Omental fat pad (tissue), 4 donors: ENCODE data around the gene ENPP6. TPM values are rescaled to one million over a fixed set of nuclear protein-coding genes. Genes with fewer than 3 reads are reported as not detected.

ENCODE experiments used
- ATAC-seq: fragments of 150-250 bp; one replicate; pipeline ENCODE4 v1.9.1; 2016; ENCODE audit warnings: mild to moderate bottlenecking, moderate library complexity; ENCODE audit not compliant: low FRiP score
- DNase-seq: peaks from one replicate; pipeline ENCODE4 v3.0.0-alpha.2; 2019; ENCODE audit warnings: low spot score
- total RNA-seq, 4 donors: library from RNA; depleted of rRNA; stranded (reverse); fragments of >200 nt; gene quantifications; one replicate each; pipeline ENCODE4 v1.1.0, GENCODE V29; 2016
- TF ChIP-seq, protein P1 (sequence below), 3 donors: fragments of 450-650 bp; IDR thresholded peaks; one replicate each; pipeline ENCODE4 v1.5.1; 2016 to 2017; ENCODE audit warnings: antibody characterized with exemption in 3 of 3, mild to moderate bottlenecking in 3 of 3, moderate library complexity in 2 of 3

The ENPP6 gene
- total RNA-seq, 4 donors from 2014 or later: 0.19 to 0.63 TPM; not detected in 2

DNA sequence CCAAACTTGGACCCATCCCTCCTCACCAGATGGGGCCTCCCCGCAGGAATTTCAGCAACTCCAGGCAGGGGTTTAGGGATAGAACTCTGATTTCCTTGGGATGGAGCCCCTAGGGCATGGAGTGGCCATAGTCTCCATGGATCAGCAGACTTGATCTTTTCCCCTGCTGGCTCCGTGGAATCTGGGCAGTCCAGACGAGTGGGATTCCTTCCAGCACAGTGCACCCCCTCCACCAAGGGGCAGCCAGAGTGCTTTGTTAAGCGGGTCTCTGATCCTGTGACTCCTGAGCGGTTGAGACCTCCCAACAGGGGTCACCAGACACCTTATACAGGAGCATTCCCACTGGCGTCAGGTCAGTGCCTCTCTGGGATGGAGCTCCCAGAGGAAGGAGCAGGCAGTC is 40.4 kb downstream of the ENPP6 start:
- DNase-seq (no peak), ATAC-seq (no peak)
- TF ChIP-seq, protein P1, sequence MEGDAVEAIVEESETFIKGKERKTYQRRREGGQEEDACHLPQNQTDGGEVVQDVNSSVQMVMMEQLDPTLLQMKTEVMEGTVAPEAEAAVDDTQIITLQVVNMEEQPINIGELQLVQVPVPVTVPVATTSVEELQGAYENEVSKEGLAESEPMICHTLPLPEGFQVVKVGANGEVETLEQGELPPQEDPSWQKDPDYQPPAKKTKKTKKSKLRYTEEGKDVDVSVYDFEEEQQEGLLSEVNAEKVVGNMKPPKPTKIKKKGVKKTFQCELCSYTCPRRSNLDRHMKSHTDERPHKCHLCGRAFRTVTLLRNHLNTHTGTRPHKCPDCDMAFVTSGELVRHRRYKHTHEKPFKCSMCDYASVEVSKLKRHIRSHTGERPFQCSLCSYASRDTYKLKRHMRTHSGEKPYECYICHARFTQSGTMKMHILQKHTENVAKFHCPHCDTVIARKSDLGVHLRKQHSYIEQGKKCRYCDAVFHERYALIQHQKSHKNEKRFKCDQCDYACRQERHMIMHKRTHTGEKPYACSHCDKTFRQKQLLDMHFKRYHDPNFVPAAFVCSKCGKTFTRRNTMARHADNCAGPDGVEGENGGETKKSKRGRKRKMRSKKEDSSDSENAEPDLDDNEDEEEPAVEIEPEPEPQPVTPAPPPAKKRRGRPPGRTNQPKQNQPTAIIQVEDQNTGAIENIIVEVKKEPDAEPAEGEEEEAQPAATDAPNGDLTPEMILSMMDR (IDR thresholded peaks at IDR 0.05): no peak

DNA sequence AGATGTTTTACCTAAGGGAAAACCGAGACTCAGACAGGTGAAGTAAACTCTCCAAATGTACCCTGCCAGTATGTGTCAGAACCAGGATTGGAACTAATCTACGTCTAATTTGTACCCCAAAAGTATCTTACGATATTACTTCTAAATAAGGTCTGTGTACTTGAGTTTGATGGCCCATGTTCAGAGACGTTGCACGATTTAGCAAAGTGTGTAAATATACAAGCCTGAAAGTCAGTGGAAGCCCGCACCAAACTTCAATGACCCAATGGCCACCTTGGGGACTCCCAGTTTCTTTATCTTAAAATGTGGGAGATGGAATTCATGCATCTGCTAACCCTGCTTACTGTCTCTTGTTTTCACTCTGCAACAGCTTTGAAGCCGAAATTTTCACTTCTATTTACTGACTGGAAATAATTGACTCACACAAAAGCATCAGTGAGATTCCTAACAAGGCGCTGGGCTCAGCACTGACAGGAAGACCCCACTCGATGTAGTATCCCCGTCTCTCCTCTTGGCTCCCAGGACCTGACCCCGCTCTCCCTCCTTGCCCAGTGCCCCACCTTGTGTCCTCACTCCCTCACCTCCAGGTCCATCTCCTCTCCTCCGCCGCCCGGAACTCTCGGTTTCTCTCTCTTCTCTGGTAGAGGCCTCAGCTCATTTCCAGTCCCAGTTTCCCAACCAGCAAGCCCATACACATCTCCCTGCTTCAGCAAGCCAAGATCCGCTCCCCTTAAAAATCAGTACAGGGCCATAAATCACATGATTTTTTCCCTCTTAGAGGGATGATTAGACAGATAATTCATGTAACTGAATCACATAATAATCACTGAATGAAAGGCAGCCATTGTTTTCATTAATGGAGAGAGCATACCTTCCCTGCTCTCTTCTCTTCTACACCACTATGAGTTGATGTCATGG is 42.8 kb downstream of the ENPP6 start:
- TF ChIP-seq, protein P1 (IDR thresholded peaks at IDR 0.05): no peak
- ATAC-seq: no peak
- DNase-seq: no peak

DNA sequence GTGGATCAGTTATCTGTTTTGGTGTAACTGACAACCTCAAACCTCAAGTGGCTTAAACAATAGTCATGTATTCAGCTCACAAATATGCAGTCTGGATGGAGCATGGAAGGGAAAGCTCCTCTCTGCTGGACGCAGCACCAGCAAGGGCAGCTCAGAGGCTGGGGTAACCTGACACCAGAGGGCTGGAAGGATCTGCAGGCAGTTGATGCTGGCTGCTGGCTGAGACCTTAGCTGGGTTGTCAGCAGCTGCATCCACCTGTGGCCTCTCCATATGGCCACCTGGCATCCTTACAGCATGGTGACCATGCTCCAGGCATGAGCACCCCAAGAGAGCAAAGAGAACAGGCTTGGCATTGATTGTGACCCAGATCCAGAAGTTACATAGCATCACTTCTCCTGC is 46.7 kb downstream of the ENPP6 start:
- TF ChIP-seq, protein P1 (IDR thresholded peaks at IDR 0.05): no peak
- no peak for ATAC-seq
- DNase-seq: no peak

DNA sequence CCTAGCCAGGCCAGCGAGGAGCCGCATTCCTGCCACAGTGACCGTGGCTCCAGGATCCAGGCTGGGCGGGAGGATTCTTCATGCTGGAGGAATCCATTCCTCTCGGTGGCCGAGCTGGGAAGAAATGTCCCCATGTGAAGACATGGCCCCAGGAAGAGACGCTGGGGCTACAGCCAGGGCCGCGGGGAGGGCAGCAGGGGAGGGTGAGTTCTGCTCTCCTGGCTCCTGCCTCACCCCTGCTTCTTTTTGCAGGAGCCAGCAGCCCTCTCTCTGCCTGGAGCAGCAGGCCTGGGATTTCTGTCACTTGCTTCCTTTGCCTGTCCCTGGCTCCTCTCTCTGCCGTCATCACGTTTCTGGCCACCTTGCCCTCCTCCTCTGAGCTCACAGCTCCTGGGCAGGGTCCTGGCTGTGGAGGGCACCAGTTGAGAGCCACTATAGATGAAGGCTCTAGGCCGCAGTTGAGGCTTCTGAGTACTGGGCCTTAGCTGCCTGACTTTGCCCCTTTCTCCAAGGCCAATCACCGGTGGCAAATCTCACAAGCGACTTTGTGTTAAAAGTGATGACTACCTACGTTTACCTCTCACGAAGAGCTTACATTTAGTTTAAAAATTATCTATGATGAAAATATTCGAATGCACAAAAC is 48.3 kb downstream of the ENPP6 start:
- no peak for ATAC-seq
- no peak for DNase-seq

DNA sequence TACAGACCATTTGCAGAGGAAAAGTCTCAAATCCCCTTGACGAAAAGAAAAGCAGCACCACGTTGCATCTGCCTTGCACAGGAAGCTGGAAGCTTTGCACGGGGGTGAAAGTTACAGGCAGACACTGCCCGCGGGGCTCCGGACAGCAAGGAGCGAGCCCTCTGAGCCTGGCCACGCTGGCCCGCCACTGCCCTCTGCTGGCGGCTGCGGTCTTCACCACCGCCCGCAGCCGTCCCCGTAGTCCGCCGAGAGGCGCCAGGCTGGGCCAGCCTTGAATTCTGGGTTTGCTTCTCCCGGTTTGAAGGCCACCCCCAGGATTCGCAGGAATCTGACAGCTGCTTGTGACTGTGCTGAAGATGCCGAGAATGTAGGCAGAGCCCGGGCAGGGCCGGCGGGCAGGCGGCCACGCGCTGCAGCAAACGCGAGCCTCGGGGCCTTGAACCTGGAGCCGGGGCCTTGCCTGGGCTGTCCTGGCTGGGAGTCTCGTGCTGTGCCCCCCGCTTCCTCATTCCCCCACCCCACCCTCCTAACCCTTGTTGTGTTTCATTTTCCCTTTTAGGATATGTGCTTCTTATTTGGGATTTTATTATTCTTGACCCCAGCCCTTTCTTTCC is 49.2 kb downstream of the ENPP6 start:
- ATAC-seq (peak; percentile 87), DNase-seq (peak; percentile 65)
- TF ChIP-seq, protein P1 (IDR thresholded peaks at IDR 0.05): peak in 2 of 3 donors; percentile 47 to 78

More for the DNA sequence above, 48.3 kb downstream of the ENPP6 start:
- TF ChIP-seq, protein P1 (IDR thresholded peaks at IDR 0.05): no peak

DNA sequence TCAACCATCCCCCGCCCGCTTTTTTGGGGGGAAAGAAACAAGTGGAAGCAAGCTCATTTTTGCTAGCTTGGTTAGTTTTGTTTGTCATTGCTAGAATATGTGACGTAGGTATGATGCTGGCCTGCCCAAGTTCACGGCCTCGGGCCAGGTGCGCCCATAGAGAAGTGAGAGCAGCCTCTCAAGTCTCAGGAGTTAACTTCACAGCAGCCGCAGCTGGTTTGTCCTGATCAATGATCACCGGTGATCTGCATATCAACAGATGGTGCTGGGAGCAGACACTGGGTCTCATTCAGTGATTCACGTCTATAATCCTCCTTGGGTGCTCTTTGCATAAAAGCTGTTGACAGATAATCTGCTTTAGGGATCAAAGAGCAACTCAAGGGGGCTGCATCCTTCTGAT is 50.1 kb downstream of the ENPP6 start:
- TF ChIP-seq, protein P1 (IDR thresholded peaks at IDR 0.05): no peak
- ATAC-seq (no peak), DNase-seq (no peak)
